Mammary epithelial cell (primary cell): ENCODE results near the gene MIEF2.

ENCODE experiments used
- EZH2 ChIP-seq: IDR thresholded peaks from 2 replicates; pipeline ENCODE4 v1.6.1; 2012; ENCODE audit warnings: low read length, inconsistent platforms, borderline replicate concordance
- TF ChIP-seq, protein P1 (sequence below), 2 donors: IDR thresholded peaks in 1 of 2; conservative IDR thresholded peaks in 1 of 2; 2 replicates each; pipeline ENCODE4 v1.5.1; 2011 to 2012; ENCODE audit warnings: inconsistent platforms in 2 of 2, low read length in 2 of 2, mild to moderate bottlenecking in 2 of 2, control low read depth in 1 of 2, low read depth in 1 of 2; ENCODE audit not compliant: insufficient read depth in 1 of 2; ENCODE audit errors: extremely low read depth in 1 of 2

DNA sequence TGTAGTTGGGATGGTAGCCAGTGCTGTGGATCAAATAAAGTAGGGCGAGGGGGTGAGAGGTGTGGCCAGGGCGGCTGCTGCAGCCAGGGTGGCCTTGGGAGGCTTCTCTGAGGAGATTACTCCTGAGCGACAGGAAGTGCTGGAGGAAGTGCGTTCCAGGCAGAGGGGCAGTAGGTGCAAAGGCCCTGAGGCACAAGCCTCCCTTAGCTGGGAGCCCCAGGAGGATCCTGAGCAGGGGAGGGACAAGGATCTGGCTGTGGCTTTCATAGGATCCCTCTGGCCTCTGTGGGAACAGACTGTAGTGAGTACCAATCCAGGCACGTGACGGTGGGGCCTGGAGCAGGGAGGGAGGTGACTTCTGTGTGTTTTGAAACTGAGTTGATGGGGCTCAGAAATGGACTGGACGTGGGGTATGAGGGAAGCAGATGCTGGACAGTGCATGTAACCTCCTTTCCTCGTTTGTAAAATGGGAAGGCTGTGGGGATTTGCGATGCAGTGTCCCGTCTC, 32.2 kb upstream of the MIEF2 start:
- TF ChIP-seq, protein P1, sequence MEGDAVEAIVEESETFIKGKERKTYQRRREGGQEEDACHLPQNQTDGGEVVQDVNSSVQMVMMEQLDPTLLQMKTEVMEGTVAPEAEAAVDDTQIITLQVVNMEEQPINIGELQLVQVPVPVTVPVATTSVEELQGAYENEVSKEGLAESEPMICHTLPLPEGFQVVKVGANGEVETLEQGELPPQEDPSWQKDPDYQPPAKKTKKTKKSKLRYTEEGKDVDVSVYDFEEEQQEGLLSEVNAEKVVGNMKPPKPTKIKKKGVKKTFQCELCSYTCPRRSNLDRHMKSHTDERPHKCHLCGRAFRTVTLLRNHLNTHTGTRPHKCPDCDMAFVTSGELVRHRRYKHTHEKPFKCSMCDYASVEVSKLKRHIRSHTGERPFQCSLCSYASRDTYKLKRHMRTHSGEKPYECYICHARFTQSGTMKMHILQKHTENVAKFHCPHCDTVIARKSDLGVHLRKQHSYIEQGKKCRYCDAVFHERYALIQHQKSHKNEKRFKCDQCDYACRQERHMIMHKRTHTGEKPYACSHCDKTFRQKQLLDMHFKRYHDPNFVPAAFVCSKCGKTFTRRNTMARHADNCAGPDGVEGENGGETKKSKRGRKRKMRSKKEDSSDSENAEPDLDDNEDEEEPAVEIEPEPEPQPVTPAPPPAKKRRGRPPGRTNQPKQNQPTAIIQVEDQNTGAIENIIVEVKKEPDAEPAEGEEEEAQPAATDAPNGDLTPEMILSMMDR (conservative IDR thresholded peaks at IDR 0.05 in 1 of 2, IDR thresholded peaks at IDR 0.05 in 1 of 2; ENCODE audit: extremely low read depth in 1 of 2, insufficient read depth in 1 of 2, low read depth in 1 of 2, low read length in 2 of 2): no peak
- no peak for TF ChIP-seq EZH2
